RWPE2 (cell line): Measurements from ENCODE around the gene EML6.
A peak's percentile ranks its signal among the peaks of the same experiment; 100 is the strongest.

Source experiments
- ATAC-seq: fragments of 200-7000 bp; cut with Tn5 transposase; 3 replicates; pipeline ENCODE4 v1.9.1; 2021; ENCODE audit warnings: low read depth
- DNase-seq: peaks from one replicate; pipeline ENCODE4 v3.0.0-alpha.2; 2020; ENCODE audit warnings: low spot score
- H3K27ac ChIP-seq: fragments of 450-650 bp; 2 replicates; pipeline ENCODE4 v1.5.1; 2017; ENCODE audit warnings: mild to moderate bottlenecking; ENCODE audit not compliant: poor library complexity, severe bottlenecking
- H3K27me3 ChIP-seq: fragments of 250-450 bp; sonication (Bioruptor Pico); 2 replicates; pipeline ENCODE4 v1.5.1; 2021; ENCODE audit warnings: mild to moderate bottlenecking, moderate library complexity; ENCODE audit not compliant: insufficient read depth, poor library complexity, severe bottlenecking
- H3K36me3 ChIP-seq: fragments of 250-450 bp; sonication (Bioruptor Pico); 2 replicates; pipeline ENCODE4 v1.5.1; 2020; ENCODE audit warnings: low read depth, mild to moderate bottlenecking, moderate library complexity
- H3K4me1 ChIP-seq: fragments of 250-450 bp; sonication (Bioruptor Pico); 2 replicates; pipeline ENCODE4 v1.5.1; 2021; ENCODE audit warnings: mild to moderate bottlenecking, moderate library complexity; ENCODE audit not compliant: insufficient read depth, poor library complexity, severe bottlenecking
- H3K4me3 ChIP-seq: fragments of 250-450 bp; sonication (Bioruptor Pico); 2 replicates; pipeline ENCODE4 v1.5.1; 2021; ENCODE audit warnings: mild to moderate bottlenecking, moderate library complexity; ENCODE audit not compliant: severe bottlenecking
- H3K9me3 ChIP-seq: fragments of 250-450 bp; sonication (Bioruptor Pico); 2 replicates; pipeline ENCODE4 v1.5.1; 2021; ENCODE audit warnings: mild to moderate bottlenecking, moderate library complexity; ENCODE audit not compliant: severe bottlenecking
- TF ChIP-seq, protein P1 (sequence below): fragments of 450-650 bp; IDR thresholded peaks from one replicate; pipeline ENCODE4 v1.5.1; 2017; ENCODE audit warnings: mild to moderate bottlenecking, moderate library complexity; ENCODE audit not compliant: poor library complexity, severe bottlenecking

The EML6 gene

GRCh38 chr2:54772531-54772930, 49.1 kb downstream of the EML6 start:
- no peak overlapping the region for H3K4me3 ChIP-seq
- DNase-seq = no peak
- H3K4me1 ChIP-seq = peaks cover 34% of the 10 kb centered on the region
- TF ChIP-seq, protein P1, sequence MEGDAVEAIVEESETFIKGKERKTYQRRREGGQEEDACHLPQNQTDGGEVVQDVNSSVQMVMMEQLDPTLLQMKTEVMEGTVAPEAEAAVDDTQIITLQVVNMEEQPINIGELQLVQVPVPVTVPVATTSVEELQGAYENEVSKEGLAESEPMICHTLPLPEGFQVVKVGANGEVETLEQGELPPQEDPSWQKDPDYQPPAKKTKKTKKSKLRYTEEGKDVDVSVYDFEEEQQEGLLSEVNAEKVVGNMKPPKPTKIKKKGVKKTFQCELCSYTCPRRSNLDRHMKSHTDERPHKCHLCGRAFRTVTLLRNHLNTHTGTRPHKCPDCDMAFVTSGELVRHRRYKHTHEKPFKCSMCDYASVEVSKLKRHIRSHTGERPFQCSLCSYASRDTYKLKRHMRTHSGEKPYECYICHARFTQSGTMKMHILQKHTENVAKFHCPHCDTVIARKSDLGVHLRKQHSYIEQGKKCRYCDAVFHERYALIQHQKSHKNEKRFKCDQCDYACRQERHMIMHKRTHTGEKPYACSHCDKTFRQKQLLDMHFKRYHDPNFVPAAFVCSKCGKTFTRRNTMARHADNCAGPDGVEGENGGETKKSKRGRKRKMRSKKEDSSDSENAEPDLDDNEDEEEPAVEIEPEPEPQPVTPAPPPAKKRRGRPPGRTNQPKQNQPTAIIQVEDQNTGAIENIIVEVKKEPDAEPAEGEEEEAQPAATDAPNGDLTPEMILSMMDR = no peak
- peak overlapping the region; percentile 89 for H3K27ac ChIP-seq
- H3K27me3 ChIP-seq = no peaks in the 10 kb centered on the region
- ATAC-seq = peak; percentile 45; the same call in 2 of the 3 replicates
- peaks cover 4% of the 10 kb centered on the region for H3K9me3 ChIP-seq
- H3K36me3 ChIP-seq = no peaks in the 10 kb centered on the region

DNA sequence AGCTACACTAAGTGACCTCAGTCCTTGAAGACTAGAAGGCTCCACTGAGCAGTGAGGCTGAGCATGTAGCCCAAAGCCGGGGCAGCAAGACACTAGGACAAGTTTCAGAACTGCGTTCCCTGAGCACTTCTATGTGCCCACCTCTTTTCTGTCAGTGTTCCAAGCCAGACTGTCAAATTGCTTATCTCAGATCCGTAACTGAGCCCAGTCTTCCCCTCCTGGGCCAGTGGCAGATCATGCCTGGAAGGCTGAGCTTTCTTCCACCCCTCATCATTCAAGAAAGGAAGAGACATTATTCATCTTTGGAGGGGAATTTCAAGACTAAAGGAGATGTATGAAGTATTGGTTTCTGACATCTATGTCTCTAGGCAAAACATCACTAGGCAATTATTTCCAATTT, 49.8 kb downstream of the EML6 start:
- Histone ChIP-seq H3K27me3 (no peaks in the 10 kb centered on the region), H3K4me1 (peaks cover 27% of the 10 kb centered on the region), H3K9me3 (peaks cover 4% of the 10 kb centered on the region), H3K4me3 (no peak overlapping the region), H3K36me3 (no peaks in the 10 kb centered on the region), H3K27ac (peak overlapping the region; percentile 89)
- DNase-seq (no peak), ATAC-seq (no peak)
- TF ChIP-seq, protein P1 = no peak

GRCh38 chr2:54773838-54774237, 50.4 kb downstream of the EML6 start:
- H3K9me3 ChIP-seq = peaks cover 4% of the 10 kb centered on the region
- no peaks in the 10 kb centered on the region for H3K27me3 ChIP-seq
- no peaks in the 10 kb centered on the region for H3K36me3 ChIP-seq
- ATAC-seq (no peak), DNase-seq (no peak)
- peaks cover 24% of the 10 kb centered on the region for H3K4me1 ChIP-seq
- no peak overlapping the region for H3K27ac ChIP-seq
- TF ChIP-seq, protein P1 = peak; percentile 7
- H3K4me3 ChIP-seq = no peak overlapping the region

GRCh38 chr2:54775710-54776109, 52.2 kb downstream of the EML6 start:
- Histone ChIP-seq H3K36me3 (no peaks in the 10 kb centered on the region), H3K4me3 (no peak overlapping the region), H3K4me1 (peaks cover 23% of the 10 kb centered on the region), H3K9me3 (peaks cover 4% of the 10 kb centered on the region), H3K27me3 (no peaks in the 10 kb centered on the region), H3K27ac (no peak overlapping the region)
- DNase-seq (no peak), ATAC-seq (no peak)
- TF ChIP-seq, protein P1 = no peak

DNA sequence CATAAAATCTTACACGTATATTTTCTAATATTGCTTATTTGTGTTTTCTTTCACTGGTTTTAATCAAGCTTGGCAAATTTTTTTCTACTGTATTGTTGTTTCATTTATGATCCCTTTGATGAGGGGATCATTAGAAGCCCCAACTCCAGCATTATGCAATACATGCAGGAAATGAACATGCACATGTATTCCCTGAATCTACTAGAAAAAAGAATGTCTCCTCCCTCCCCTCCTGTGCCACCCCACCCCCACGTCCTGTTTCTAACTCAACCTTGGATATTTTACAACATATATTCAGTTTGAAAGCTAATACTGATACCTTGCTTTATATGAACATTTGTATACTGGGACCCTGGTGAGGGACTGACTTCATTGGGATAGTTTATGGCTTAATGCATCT, 53.0 kb downstream of the EML6 start:
- TF ChIP-seq, protein P1 = no peak
- no peaks in the 10 kb centered on the region for H3K36me3 ChIP-seq
- peaks cover 15% of the 10 kb centered on the region for H3K4me1 ChIP-seq
- H3K27ac ChIP-seq = no peak overlapping the region
- no peaks in the 10 kb centered on the region for H3K27me3 ChIP-seq
- no peak overlapping the region for H3K4me3 ChIP-seq
- peaks cover 4% of the 10 kb centered on the region for H3K9me3 ChIP-seq
- DNase-seq = no peak
- no peak for ATAC-seq
